Activated naive CD4-positive, alpha-beta T cell treated with anti-CD3 and anti-CD28 coated beads for 36 hours (primary cell): ENCODE results near the gene DNAH11. TPM values are rescaled to one million over a fixed set of nuclear protein-coding genes. Genes with fewer than 3 reads are reported as not detected.
"Not testable (repeated sequence)": the region's sequence is repeated elsewhere in the genome, so short reads cannot be mapped to it uniquely, and the experiment has no call there.

Experiments
- CTCF ChIA-PET: fragments of 350-600 bp; sonication (Branson Sonifier 250); formaldehyde crosslinking; loops from one replicate; lab custom pipeline; 2021; ENCODE audit warnings: antibody characterized with exemption; lab: Charles Lee
- DNase-seq: peaks from one replicate; pipeline ENCODE4 v3.0.0-alpha.2; 2020
- H3K27ac Mint-ChIP-seq: one replicate; pipeline ENCODE4 v1.8.0; 2021; ENCODE audit warnings: mild to moderate bottlenecking, mixed read lengths
- H3K27me3 Mint-ChIP-seq: one replicate; pipeline ENCODE4 v1.8.0; 2021; ENCODE audit warnings: low read depth, mixed read lengths
- H3K36me3 Mint-ChIP-seq: one replicate; pipeline ENCODE4 v1.8.0; 2021; ENCODE audit warnings: low read depth, mixed read lengths
- H3K4me1 Mint-ChIP-seq: one replicate; pipeline ENCODE4 v1.8.0; 2021; ENCODE audit warnings: low read depth, mixed read lengths
- H3K4me3 Mint-ChIP-seq: one replicate; pipeline ENCODE4 v1.8.0; 2021; ENCODE audit warnings: mild to moderate bottlenecking, moderate library complexity, mixed read lengths
- H3K9me3 Mint-ChIP-seq: one replicate; pipeline ENCODE4 v1.8.0; 2021; ENCODE audit warnings: mixed read lengths
- intact Hi-C: fragments of 100-400 bp; cut with micrococcal nuclease; formaldehyde crosslinking; loops from one replicate; pipeline ENCODE4 v1.15.1; 2023
- total RNA-seq, 2 experiments: library from RNA; stranded (reverse); gene quantifications; one replicate each; pipeline ENCODE4 v1.2.3, GENCODE V29; 2021

DNAH11 gene
- total RNA-seq, 2 experiments from 2014 or later = 0.02 TPM

GRCh38 chr7:21526448-21526847 is 16.4 kb upstream of the DNAH11 start:
- H3K4me3 Mint-ChIP-seq = no peak overlapping the region
- CTCF ChIA-PET = interaction anchor here (1.2 kb wide), 1 partner anchor 217 kb away, joined by 3 read pairs; no protein-coding TSS in a partner anchor
- intact Hi-C loops = loop anchor here (1.0 to 10.0 kb wide), 4 partner anchors 241 to 478 kb away; no protein-coding TSS in a partner anchor
- DNase-seq = no peak
- H3K4me1 Mint-ChIP-seq = no peaks in the 10 kb centered on the region
- H3K9me3 Mint-ChIP-seq = peaks cover 6% of the 10 kb centered on the region
- no peaks in the 10 kb centered on the region for H3K27me3 Mint-ChIP-seq
- H3K27ac Mint-ChIP-seq = no peak overlapping the region
- H3K36me3 Mint-ChIP-seq = no peaks in the 10 kb centered on the region

- intact Hi-C loops, H3K4me1 Mint-ChIP-seq, H3K27me3 Mint-ChIP-seq, H3K4me3 Mint-ChIP-seq, DNase-seq, H3K27ac Mint-ChIP-seq, H3K36me3 Mint-ChIP-seq, H3K9me3 Mint-ChIP-seq, CTCF ChIA-PET: not testable (repeated sequence)
Measured at GRCh38 chr7:21532485-21532884, 10.4 kb upstream of the DNAH11 start.

GRCh38 chr7:21533646-21534045 is 9.2 kb upstream of the DNAH11 start:
- DNase-seq, intact Hi-C loops, H3K4me1 Mint-ChIP-seq, H3K9me3 Mint-ChIP-seq, H3K4me3 Mint-ChIP-seq, H3K27me3 Mint-ChIP-seq, H3K36me3 Mint-ChIP-seq, H3K27ac Mint-ChIP-seq, CTCF ChIA-PET: not testable (repeated sequence)

DNA sequence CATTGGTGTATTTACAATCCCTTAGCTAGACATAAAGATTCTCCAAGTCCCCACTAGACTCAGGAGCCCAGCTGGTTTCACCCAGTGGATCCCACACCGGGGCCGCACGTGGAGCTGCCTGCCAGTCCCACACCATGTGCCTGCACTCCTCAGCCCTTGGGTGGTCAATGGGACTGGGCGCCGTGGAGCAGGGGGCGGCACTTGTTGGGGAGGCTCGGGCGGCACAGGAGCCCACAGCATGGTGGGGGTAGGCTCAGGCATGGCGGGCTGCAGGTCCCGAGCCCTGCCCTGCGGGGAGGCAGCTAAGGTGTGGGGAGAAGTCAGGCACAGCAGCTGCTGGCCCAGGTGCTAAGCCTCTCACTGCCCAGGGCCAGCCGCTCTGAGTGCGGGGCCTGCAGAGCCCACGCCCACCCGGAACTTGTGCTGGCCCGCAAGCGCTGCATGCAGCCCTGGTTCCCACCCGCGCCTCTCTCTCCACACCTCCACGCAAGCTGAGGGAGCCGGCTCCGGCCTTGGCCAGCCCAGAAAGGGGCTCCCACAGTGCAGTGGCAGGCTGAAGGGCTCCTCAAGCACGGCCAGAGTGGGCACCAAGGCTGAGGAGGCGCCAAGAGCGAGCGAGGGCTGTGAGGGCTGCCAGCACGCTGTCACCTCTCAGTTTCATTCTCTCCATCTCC is 6.3 kb upstream of the DNAH11 start:
- DNase-seq, H3K27ac Mint-ChIP-seq, CTCF ChIA-PET, H3K9me3 Mint-ChIP-seq, intact Hi-C loops, H3K36me3 Mint-ChIP-seq, H3K27me3 Mint-ChIP-seq, H3K4me1 Mint-ChIP-seq, H3K4me3 Mint-ChIP-seq: not testable (repeated sequence)

DNA sequence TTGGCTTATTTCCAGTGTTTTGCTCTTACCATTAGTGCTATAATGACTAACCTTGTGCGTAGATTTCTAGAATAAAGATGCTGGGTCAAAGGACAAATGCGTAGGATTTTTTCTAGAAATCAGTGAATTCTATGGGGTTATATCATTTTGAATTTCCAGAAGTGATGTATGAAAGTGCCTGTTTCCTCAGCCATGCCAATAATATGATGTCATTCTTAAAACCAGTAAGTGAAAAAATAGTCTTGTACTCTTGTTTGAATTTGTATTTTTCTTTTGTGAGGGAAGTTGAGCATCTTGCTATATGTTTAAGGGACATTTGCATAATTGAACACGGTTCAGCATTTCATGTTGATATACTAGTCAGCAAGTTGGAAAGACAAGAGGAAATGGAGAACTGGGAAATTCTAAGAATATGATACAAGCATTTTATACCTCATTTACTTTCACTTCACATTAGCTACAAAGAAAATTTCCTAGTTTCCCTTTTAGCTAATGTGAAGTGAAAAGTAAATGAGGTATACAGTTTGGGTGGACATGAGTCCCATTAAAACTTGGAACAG is 3.8 kb upstream of the DNAH11 start:
- Mint-ChIP-seq H3K27ac (no peak overlapping the region), H3K27me3 (peaks cover 22% of the 10 kb centered on the region), H3K4me1 (peaks cover 3% of the 10 kb centered on the region), H3K9me3 (no peaks in the 10 kb centered on the region), H3K36me3 (no peaks in the 10 kb centered on the region), H3K4me3 (no peak overlapping the region)
- no peak for DNase-seq
- CTCF ChIA-PET = interaction anchor here (1.9 kb wide), 1 partner anchor 13 kb away, joined by 7 read pairs; no protein-coding TSS in a partner anchor
- intact Hi-C loops = no loop called here

GRCh38 chr7:21543528-21544302 is 876 bp downstream of the DNAH11 start:
- Mint-ChIP-seq H3K4me3 (peak overlapping the region; percentile 68), H3K36me3 (no peaks in the 10 kb centered on the region), H3K27me3 (peaks cover 44% of the 10 kb centered on the region), H3K27ac (no peak overlapping the region), H3K9me3 (no peaks in the 10 kb centered on the region), H3K4me1 (peaks cover 4% of the 10 kb centered on the region)
- peak; percentile 23 for DNase-seq
- CTCF ChIA-PET = no interaction called here
- intact Hi-C loops = loop anchor here (10.0 kb wide), 1 partner anchor 759 kb away; the partner anchor contains the start of gene SP8

GRCh38 chr7:21544303-21544656 is 1.4 kb downstream of the DNAH11 start:
- CTCF ChIA-PET = no interaction called here
- no peak for DNase-seq
- no peaks in the 10 kb centered on the region for H3K9me3 Mint-ChIP-seq
- H3K27ac Mint-ChIP-seq = no peak overlapping the region
- intact Hi-C loops = loop anchor here (10.0 kb wide), 1 partner anchor 759 kb away; the partner anchor contains the start of gene SP8
- no peak overlapping the region for H3K4me3 Mint-ChIP-seq
- no peaks in the 10 kb centered on the region for H3K36me3 Mint-ChIP-seq
- H3K27me3 Mint-ChIP-seq = peaks cover 46% of the 10 kb centered on the region
- H3K4me1 Mint-ChIP-seq = peaks cover 4% of the 10 kb centered on the region

GRCh38 chr7:21544715-21545114 is 1.9 kb downstream of the DNAH11 start:
- intact Hi-C loops = loop anchor here (10.0 kb wide), 1 partner anchor 760 kb away; the partner anchor contains the start of gene SP8
- CTCF ChIA-PET = no interaction called here
- H3K4me3 Mint-ChIP-seq = no peak overlapping the region
- no peaks in the 10 kb centered on the region for H3K9me3 Mint-ChIP-seq
- peaks cover 4% of the 10 kb centered on the region for H3K4me1 Mint-ChIP-seq
- no peak for DNase-seq
- peaks cover 46% of the 10 kb centered on the region for H3K27me3 Mint-ChIP-seq
- H3K27ac Mint-ChIP-seq = no peak overlapping the region
- no peaks in the 10 kb centered on the region for H3K36me3 Mint-ChIP-seq

DNA sequence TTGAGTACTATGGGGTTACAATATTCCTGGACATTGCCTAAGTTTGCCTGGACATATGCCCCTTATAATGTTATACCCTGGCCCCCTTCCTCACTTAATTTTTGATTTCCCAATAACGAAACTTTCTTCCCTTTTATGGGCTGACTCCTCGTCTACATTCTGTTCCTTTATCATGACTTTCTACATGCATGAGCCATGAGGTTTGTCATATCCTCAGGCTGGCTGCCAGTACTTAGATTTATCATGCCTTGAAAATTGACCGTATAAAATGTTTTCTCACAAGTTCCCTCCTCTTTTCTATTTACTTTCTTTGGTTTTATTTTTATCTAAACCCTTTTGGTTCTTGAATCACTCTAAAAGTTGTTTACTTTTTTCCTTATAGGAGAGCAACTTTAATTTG is 4.7 kb downstream of the DNAH11 start:
- intact Hi-C loops = loop anchor here (10.0 kb wide), 1 partner anchor 763 kb away; the partner anchor contains the start of gene SP8
- no peak for DNase-seq
- Mint-ChIP-seq H3K9me3 (no peaks in the 10 kb centered on the region), H3K27ac (no peak overlapping the region), H3K4me1 (peaks cover 4% of the 10 kb centered on the region), H3K4me3 (no peak overlapping the region), H3K36me3 (no peaks in the 10 kb centered on the region), H3K27me3 (peaks cover 36% of the 10 kb centered on the region)
- CTCF ChIA-PET = interaction anchor here (0.8 kb wide), 1 partner anchor 553 kb away, joined by 3 read pairs; no protein-coding TSS in a partner anchor

DNA sequence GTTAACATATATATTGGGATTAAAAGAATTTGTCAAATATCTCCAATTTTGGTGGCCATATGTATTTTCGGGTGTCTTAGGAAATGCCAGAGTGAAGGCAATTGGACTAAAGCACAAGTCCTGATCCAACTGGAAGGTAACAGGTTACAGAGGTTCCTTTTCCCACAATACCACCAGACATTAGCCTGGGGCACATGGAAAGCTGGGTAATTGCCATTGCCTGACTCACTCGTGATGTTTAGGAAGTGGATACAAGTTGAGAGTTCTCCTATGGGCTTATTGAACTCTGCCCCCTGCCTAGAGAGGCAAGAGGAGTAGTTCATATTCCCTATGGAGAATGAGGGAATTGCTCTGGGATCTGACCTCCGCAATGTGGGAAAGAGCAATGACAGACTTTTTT is 5.7 kb downstream of the DNAH11 start:
- intact Hi-C loops = loop anchor here (10.0 kb wide), 1 partner anchor 764 kb away; the partner anchor contains the start of gene SP8
- H3K27ac Mint-ChIP-seq = no peak overlapping the region
- no peak for DNase-seq

DNA sequence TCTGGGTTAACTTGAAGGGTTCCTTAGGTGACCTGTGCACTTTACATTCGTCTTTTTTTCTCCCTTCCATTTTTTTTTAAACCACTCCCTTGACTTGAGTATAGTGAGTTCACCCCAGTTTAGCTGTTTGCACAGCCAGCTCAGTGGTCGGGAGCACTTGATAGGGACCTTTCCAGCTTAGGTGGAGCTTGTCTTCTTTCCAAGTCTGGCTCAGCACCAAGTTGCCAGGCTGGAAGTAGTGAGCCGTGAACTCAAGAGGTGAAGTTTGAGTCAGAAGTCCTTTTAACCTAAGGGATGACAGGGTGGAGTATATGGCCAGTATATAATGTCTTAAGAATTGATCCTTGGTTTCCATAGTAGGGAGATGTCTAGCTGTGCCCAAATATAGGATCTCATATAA is 7.2 kb downstream of the DNAH11 start:
- H3K36me3 Mint-ChIP-seq = no peaks in the 10 kb centered on the region
- no peak for DNase-seq
- H3K9me3 Mint-ChIP-seq = no peaks in the 10 kb centered on the region
- CTCF ChIA-PET = interaction anchor here (0.5 kb wide), 1 partner anchor 67 kb away, joined by 5 read pairs; no protein-coding TSS in a partner anchor
- H3K27me3 Mint-ChIP-seq = peaks cover 21% of the 10 kb centered on the region
- intact Hi-C loops = no loop called here
- no peak overlapping the region for H3K4me3 Mint-ChIP-seq
- no peaks in the 10 kb centered on the region for H3K4me1 Mint-ChIP-seq
- H3K27ac Mint-ChIP-seq = no peak overlapping the region

More for the DNA sequence above, 5.7 kb downstream of the DNAH11 start:
- CTCF ChIA-PET = interaction anchor here (0.8 kb wide), 1 partner anchor 554 kb away, joined by 3 read pairs; no protein-coding TSS in a partner anchor
- no peaks in the 10 kb centered on the region for H3K36me3 Mint-ChIP-seq
- H3K4me3 Mint-ChIP-seq = no peak overlapping the region
- no peaks in the 10 kb centered on the region for H3K9me3 Mint-ChIP-seq
- peaks cover 32% of the 10 kb centered on the region for H3K27me3 Mint-ChIP-seq
- H3K4me1 Mint-ChIP-seq = peaks cover 3% of the 10 kb centered on the region
